ENCODE results near the gene MGME1.

The MGME1 gene

DNA sequence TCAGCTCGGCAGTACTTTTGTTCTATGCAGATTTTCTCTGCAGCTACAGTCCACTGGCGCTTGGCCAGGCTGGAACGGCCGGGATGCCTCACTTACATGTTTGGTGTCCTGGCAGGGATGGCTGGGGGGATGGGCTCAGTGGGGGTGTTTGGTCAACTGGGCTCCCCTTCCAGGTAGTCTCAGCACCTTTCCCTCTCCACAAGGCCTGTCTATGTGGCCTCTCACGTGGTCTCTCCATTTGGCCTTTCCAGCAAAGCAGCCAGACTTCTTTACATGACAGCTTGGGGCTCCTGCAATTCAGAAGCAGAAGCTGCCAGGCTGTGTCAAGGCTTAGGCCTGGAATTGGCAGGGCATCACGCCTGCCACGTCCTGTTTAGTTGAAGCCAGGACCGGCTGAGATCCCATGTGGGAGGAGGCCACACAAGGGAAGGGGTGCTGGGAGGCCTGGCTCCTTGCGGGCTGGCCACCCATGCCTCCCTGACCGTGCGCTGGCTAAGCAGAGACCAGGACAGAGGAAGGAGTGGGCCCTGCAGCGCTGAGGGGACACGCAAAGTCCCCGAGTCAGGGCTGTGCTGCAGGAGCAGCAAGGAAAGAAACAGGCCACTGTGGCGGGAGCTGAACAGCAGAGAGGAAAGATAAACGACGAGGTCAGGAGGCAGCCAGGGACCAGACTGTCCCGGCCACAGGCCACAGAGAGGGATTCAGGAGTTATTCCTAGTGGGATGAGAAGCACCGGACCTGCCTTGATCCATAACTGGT, 38.9 kb downstream of the MGME1 start:
- no peak overlapping the region for H3K4me3 ChIP-seq (ENCODE audit: low read depth, low read length)
- no peak for DNase-seq (ENCODE audit: low read depth)
- TF ChIP-seq, protein P1, sequence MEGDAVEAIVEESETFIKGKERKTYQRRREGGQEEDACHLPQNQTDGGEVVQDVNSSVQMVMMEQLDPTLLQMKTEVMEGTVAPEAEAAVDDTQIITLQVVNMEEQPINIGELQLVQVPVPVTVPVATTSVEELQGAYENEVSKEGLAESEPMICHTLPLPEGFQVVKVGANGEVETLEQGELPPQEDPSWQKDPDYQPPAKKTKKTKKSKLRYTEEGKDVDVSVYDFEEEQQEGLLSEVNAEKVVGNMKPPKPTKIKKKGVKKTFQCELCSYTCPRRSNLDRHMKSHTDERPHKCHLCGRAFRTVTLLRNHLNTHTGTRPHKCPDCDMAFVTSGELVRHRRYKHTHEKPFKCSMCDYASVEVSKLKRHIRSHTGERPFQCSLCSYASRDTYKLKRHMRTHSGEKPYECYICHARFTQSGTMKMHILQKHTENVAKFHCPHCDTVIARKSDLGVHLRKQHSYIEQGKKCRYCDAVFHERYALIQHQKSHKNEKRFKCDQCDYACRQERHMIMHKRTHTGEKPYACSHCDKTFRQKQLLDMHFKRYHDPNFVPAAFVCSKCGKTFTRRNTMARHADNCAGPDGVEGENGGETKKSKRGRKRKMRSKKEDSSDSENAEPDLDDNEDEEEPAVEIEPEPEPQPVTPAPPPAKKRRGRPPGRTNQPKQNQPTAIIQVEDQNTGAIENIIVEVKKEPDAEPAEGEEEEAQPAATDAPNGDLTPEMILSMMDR (IDR thresholded peaks at IDR 0.05; ENCODE audit: insufficient read depth, low read depth, low read length, missing control alignments) = no peak

DNA sequence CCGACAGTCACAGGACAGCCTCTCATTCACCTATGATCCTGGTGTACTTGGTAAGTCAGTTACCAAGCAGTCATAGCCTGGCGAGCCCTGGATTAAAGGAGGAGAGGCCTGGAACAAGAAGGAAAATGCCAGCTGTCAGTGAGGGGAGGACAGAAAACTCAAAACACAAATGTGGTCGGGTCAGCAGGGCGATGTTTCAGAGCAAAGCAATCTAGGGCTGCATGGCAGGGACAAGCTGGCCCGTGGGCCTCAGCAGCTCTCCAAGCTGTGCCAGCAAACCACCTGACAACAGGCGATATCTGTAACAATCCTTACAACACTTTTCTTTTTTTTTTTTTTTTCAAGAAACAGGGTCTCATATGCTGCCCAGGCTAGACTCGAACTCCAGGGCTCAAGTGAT, 40.3 kb downstream of the MGME1 start:
- no peak overlapping the region for H3K4me3 ChIP-seq (ENCODE audit: low read depth, low read length)
- DNase-seq (ENCODE audit: low read depth) = no peak
- TF ChIP-seq, protein P1 (IDR thresholded peaks at IDR 0.05; ENCODE audit: insufficient read depth, low read depth, low read length, missing control alignments) = no peak

DNA sequence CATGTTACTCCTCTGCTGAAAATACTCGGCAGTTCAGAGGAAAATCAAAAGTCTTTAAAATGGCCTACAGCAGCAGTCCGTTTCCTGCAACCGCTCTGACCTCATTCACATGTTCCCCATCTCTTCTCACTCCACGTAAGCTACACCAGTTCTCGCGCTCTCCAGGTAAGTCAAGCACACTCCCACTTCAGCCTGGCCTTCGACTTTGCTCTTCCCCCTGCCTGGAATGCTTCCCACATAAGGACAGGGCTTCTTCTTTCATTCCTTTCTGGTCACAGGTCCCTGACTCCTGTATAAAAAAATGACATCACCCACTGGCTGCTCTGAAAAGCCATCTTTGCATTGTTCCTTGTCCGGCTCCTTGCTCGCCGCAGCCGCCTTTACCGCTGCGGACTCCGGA, 42.7 kb downstream of the MGME1 start:
- DNase-seq (ENCODE audit: low read depth) = no peak
- TF ChIP-seq, protein P1 (IDR thresholded peaks at IDR 0.05; ENCODE audit: insufficient read depth, low read depth, low read length, missing control alignments) = no peak
- no peak overlapping the region for H3K4me3 ChIP-seq (ENCODE audit: low read depth, low read length)

DNA sequence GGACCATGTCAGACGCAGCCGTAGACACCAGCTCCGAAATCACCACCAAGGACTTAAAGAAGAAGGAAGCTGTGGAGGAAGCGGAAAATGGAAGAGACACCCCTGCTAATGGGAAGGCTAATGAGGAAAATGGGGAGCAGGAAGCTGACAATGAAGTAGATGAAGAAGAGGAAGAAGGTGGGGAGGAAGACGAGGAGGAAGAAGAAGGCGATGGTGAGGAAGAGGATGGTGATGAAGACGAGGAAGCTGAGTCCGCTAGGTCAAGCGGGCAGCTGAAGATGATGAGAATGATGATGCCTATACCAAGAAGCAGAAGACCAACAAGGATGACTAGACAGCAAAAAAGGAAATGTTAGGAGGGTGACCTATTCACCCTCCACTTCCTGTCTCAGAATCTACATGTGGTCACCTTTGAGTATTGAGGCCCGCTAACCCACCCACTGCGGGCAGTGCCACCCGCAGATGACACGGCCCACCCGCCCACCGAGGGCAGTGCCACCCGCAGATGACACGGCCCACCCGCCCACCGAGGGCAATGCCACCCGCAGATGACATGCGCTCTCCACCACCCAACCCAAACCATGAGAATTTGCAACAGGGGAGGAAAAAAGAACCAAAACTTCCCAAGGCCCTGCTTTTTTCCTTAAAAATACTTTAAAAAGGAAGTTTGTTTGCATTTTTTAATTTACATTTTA, 43.3 kb downstream of the MGME1 start:
- DNase-seq (ENCODE audit: low read depth) = no peak
- no peak overlapping the region for H3K4me3 ChIP-seq (ENCODE audit: low read depth, low read length)
- TF ChIP-seq, protein P1 (IDR thresholded peaks at IDR 0.05; ENCODE audit: insufficient read depth, low read depth, low read length, missing control alignments) = no peak

DNA sequence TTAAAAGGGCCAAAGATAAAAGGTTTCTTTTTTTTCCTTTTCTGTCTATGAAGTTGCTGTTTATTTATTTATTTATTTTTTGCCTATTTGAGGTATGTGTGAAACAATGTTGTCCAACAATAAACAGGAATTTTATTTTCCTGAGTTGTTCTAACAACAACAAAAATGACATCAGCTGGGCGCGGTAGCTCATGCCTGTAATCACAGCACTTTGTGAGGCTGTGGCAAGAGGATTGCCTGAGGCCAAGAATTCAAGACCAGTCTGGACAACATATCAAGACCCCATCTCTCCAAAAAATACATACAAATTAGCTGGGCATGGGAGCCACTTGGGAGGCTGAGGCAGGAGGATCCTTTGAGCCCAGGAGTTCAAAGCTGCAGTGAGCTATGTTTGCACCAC, 44.1 kb downstream of the MGME1 start:
- H3K4me3 ChIP-seq (ENCODE audit: low read depth, low read length) = no peak overlapping the region
- no peak for DNase-seq (ENCODE audit: low read depth)
- TF ChIP-seq, protein P1 (IDR thresholded peaks at IDR 0.05; ENCODE audit: insufficient read depth, low read depth, low read length, missing control alignments) = no peak

DNA sequence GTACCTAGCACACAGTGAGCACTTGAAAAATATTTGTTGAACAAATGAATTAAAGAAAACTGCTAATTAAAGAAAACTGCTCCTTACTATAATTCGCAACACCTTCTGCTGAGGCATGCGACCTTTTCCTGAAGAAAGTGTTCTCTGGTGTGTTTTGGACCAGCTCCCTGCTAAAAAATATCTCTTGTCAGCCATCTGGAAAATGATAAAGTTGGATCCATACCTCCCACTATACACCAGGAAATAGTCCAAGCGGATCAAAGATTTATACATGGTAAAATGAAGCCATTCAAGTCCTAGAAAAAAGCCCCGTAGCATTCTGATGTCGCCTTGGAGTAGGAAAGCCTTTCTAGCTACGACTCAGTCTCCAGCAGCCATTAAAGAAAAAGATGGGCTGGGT, 45.6 kb downstream of the MGME1 start:
- DNase-seq (ENCODE audit: low read depth) = no peak
- TF ChIP-seq, protein P1 (IDR thresholded peaks at IDR 0.05; ENCODE audit: insufficient read depth, low read depth, low read length, missing control alignments) = no peak

More for the DNA sequence above, 45.6 kb downstream of the MGME1 start:
- no peak overlapping the region for H3K4me3 ChIP-seq (ENCODE audit: low read depth, low read length)

All from GM12865 (cell line).